MCF 10A (cell line): ENCODE data around the gene RUVBL2. TPM values are rescaled to one million over a fixed set of nuclear protein-coding genes. Genes with fewer than 3 reads are reported as not detected.

Source experiments
- BruUV-seq: library from RNA; stranded (reverse); fragments of 400-500 nt; replicated peaks from 2 replicates; lab custom pipeline; 2021; lab: Mats Ljungman, UMichigan
- CTCF ChIA-PET: fragments of 300-600 bp; sonication (Branson Sonifier 250); formaldehyde crosslinking; extraction: SDS; loops from one replicate; lab custom pipeline; 2021; ENCODE audit warnings: antibody characterized with exemption, inconsistent platforms; lab: Yijun Ruan, JAX
- POLR2A ChIA-PET: fragments of 300-600, 350-650 bp; sonication (Branson Sonifier 250); formaldehyde crosslinking; extraction: SDS; loops from one replicate; lab custom pipeline; 2020; ENCODE audit warnings: antibody characterized with exemption, inconsistent platforms; lab: Yijun Ruan, JAX
- DNase-seq: peaks from one replicate; pipeline ENCODE4 v3.0.0-alpha.2; 2018; ENCODE audit not compliant: unreplicated experiment
- H3K27ac Mint-ChIP-seq: one replicate; pipeline ENCODE4 v1.8.0; 2022; ENCODE audit warnings: mild to moderate bottlenecking, low read depth, mixed read lengths; ENCODE audit not compliant: unreplicated experiment
- H3K27me3 Mint-ChIP-seq: one replicate; pipeline ENCODE4 v1.8.0; 2022; ENCODE audit warnings: mixed read lengths; ENCODE audit not compliant: insufficient read depth, unreplicated experiment
- H3K36me3 Mint-ChIP-seq: one replicate; pipeline ENCODE4 v1.8.0; 2022; ENCODE audit warnings: mild to moderate bottlenecking, moderate library complexity, mixed read lengths; ENCODE audit not compliant: insufficient read depth, unreplicated experiment
- H3K4me1 Mint-ChIP-seq: one replicate; pipeline ENCODE4 v1.8.0; 2022; ENCODE audit warnings: mixed read lengths; ENCODE audit not compliant: insufficient read depth, unreplicated experiment
- H3K4me3 Mint-ChIP-seq: one replicate; pipeline ENCODE4 v1.8.0; 2022; ENCODE audit warnings: mild to moderate bottlenecking, moderate library complexity, mixed read lengths; ENCODE audit not compliant: unreplicated experiment
- H3K9me3 Mint-ChIP-seq: one replicate; pipeline ENCODE4 v1.8.0; 2022; ENCODE audit warnings: mixed read lengths; ENCODE audit not compliant: unreplicated experiment
- CTCF ChIP-seq: fragments of 200-600 bp; IDR thresholded peaks from one replicate; pipeline ENCODE4 v1.8.0; 2022; ENCODE audit warnings: antibody characterized with exemption, mild to moderate bottlenecking; ENCODE audit not compliant: unreplicated experiment
- intact Hi-C: fragments of 100-400 bp; cut with micrococcal nuclease; formaldehyde crosslinking; loops from 2 replicates; pipeline ENCODE4 v1.14.1; 2022
- total RNA-seq: library from RNA; stranded (reverse); gene quantifications from 2 replicates; pipeline ENCODE4 v1.2.3, GENCODE V29; 2022

The RUVBL2 gene
- total RNA-seq, 1 experiment from 2014 or later: 156 TPM

DNA sequence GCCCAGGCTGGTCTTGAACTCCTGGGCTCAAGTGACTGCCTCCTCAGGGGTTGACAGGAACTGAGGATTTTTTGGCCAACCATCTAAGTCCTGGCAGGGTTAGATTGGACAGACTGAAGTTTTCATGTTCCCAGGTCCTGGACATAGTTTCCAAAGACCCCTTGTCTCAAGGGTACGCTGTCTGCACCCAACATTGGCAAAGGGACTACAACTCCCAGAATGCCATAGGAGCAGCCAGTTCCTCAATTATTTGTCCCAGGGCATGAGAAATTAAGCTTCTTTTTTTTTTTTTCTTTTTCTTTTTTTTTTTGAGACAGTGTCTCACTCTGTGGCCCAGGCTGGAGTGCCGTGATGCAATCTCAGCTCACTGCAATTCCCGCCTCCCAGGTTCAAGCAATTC is 7.5 kb upstream of the RUVBL2 start:
- no TSS peak for BruUV-seq
- TF ChIP-seq CTCF: no peak
- no peak for DNase-seq
- ChIA-PET POLR2A (interaction anchor here (0.5 kb wide), 1 partner anchor 21 kb away, joined by 3 read pairs; the partner anchor contains the start of gene FTL), CTCF (interaction anchor here (0.6 to 2.2 kb wide), 4 partner anchors 12 to 185 kb away, joined by 3 to 9 read pairs (median 3); no protein-coding TSS in a partner anchor)
- peaks cover 13% of the 10 kb centered on the region for H3K4me1 Mint-ChIP-seq
- H3K27ac Mint-ChIP-seq: no peak overlapping the region
- peaks cover 89% of the 10 kb centered on the region for H3K36me3 Mint-ChIP-seq
- intact Hi-C loops: no loop called here
- no peaks in the 10 kb centered on the region for H3K27me3 Mint-ChIP-seq
- no peak overlapping the region for H3K4me3 Mint-ChIP-seq
- H3K9me3 Mint-ChIP-seq: no peaks in the 10 kb centered on the region

DNA sequence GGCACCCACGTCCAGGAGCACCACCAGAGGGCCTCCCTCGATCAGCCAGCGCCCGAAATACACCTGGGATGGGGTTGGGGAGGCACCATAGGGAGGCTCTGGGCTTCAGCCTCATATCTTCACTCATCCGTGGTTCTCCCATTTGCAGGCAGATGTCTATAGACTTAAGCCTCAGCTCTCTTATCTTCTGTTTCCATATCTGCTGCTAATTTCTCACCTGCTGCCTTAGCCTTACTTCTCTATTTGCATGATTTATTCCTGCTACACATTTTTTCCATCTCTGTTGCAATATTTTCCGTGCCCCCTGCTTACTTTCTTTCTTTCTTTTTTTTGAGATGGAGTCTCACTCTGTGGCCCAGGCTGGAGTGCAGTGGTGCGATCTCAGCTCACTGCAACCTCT is 6.4 kb upstream of the RUVBL2 start:
- intact Hi-C loops: no loop called here
- Mint-ChIP-seq H3K4me1 (peaks cover 17% of the 10 kb centered on the region), H3K36me3 (peaks cover 89% of the 10 kb centered on the region), H3K27ac (no peak overlapping the region), H3K9me3 (no peaks in the 10 kb centered on the region), H3K27me3 (no peaks in the 10 kb centered on the region), H3K4me3 (no peak overlapping the region)
- no peak for TF ChIP-seq CTCF
- POLR2A ChIA-PET: interaction anchor here (1.3 kb wide), 1 partner anchor 9 kb away, joined by 4 read pairs; no protein-coding TSS in a partner anchor
- CTCF ChIA-PET: interaction anchor here (0.5 to 2.2 kb wide), 4 partner anchors 11 to 118 kb away, joined by 3 to 9 read pairs (median 3); no protein-coding TSS in a partner anchor
- no peak for DNase-seq
- no TSS peak for BruUV-seq

GRCh38 chr19:48988286-48988685 is 5.4 kb upstream of the RUVBL2 start:
- intact Hi-C loops: no loop called here
- no peak for TF ChIP-seq CTCF
- Mint-ChIP-seq H3K27ac (peak overlapping the region; percentile 77), H3K36me3 (peaks cover 79% of the 10 kb centered on the region), H3K4me3 (no peak overlapping the region), H3K27me3 (no peaks in the 10 kb centered on the region), H3K9me3 (no peaks in the 10 kb centered on the region), H3K4me1 (peaks cover 17% of the 10 kb centered on the region)
- ChIA-PET CTCF (no interaction called here), POLR2A (interaction anchor here (0.6 kb wide), 1 partner anchor 501 kb away, joined by 3 read pairs; no protein-coding TSS in a partner anchor)
- BruUV-seq: no TSS peak
- DNase-seq: no peak

DNA sequence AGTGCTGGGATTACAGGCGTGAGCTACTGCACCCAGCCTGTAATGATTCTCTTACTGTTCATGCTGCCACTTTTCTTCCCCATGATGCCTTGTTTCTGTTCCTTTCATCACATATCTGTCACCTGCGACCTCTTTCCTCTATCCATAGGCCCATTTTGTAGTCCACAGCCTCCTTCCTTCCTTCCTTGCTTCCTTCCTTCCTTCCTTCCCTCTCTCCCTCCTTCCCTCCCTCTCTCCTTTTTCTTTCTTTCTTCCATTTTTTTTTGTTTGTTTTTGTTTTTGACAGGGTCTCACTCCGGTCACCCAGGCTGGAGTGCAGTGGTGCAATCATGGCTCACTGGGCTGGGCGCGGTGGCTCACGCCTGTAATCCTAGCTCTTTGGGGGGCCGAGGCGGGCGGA is 4.8 kb upstream of the RUVBL2 start:
- intact Hi-C loops: no loop called here
- no peaks in the 10 kb centered on the region for H3K27me3 Mint-ChIP-seq
- H3K36me3 Mint-ChIP-seq: peaks cover 74% of the 10 kb centered on the region
- H3K4me1 Mint-ChIP-seq: peaks cover 20% of the 10 kb centered on the region
- no TSS peak for BruUV-seq
- ChIA-PET CTCF (interaction anchor here (1.3 kb wide), 1 partner anchor 17 kb away, joined by 3 read pairs; no protein-coding TSS in a partner anchor), POLR2A (interaction anchor here (1.0 kb wide), 1 partner anchor 23 kb away, joined by 4 read pairs; the partner anchor contains the start of gene FTL)
- H3K4me3 Mint-ChIP-seq: no peak overlapping the region
- no peaks in the 10 kb centered on the region for H3K9me3 Mint-ChIP-seq
- peak overlapping the region; percentile 77 for H3K27ac Mint-ChIP-seq
- no peak for DNase-seq
- no peak for TF ChIP-seq CTCF
